Endothelial cell of umbilical vein (primary cell): ENCODE results near the gene CFAP45. TPM values are rescaled to one million over a fixed set of nuclear protein-coding genes. Genes with fewer than 3 reads are reported as not detected.

Source experiments
- BruUV-seq: library from RNA; stranded (reverse); fragments of 400-500 nt; replicated peaks from 2 replicates; lab custom pipeline; 2021; lab: Mats Ljungman, UMichigan
- CTCF ChIA-PET: fragments of 300-600, 350-600 bp; sonication (Branson Sonifier 250); formaldehyde crosslinking; loops from one replicate; lab custom pipeline; 2021; ENCODE audit warnings: antibody characterized with exemption, inconsistent platforms; lab: Charles Lee
- POLR2A ChIA-PET: fragments of 300-600, 350-600 bp; sonication (Branson Sonifier 250); formaldehyde crosslinking; loops from one replicate; lab custom pipeline; 2021; ENCODE audit warnings: antibody characterized with exemption, inconsistent platforms; lab: Charles Lee
- DNase-seq: peaks from one replicate; pipeline ENCODE4 v3.0.0-alpha.2; 2011; ENCODE audit warnings: low read depth, low spot score
- FAIRE-seq: peaks from 2 replicates; lab custom pipeline; 2011; peaks lifted over from hg19 to GRCh38; lab: Jason Lieb, UNC
- H2AFZ ChIP-seq: 2 replicates; pipeline ENCODE4 v1.6.0; 2012; ENCODE audit warnings: low read depth, low read length, control low read depth, inconsistent platforms
- H3K27ac ChIP-seq: 2 replicates; pipeline ENCODE4 v1.5.1; 2011; ENCODE audit warnings: low read depth, mild to moderate bottlenecking, control low read depth, low read length, moderate library complexity; ENCODE audit not compliant: insufficient read depth
- H3K27me3 ChIP-seq, 2 experiments: 2 replicates each; pipeline versions ENCODE4 v1.6.0 to v1.6.1; 2011; ENCODE audit warnings: low read length in 2 of 2, mixed read lengths in 1 of 2; ENCODE audit not compliant: control insufficient read depth in 2 of 2, insufficient read depth in 2 of 2
- H3K36me3 ChIP-seq, 2 experiments: 2 replicates in 1 of 2; 3 replicates in 1 of 2; pipeline ENCODE4 v1.5.1; 2011; ENCODE audit warnings: low read length in 2 of 2, mild to moderate bottlenecking in 1 of 2, moderate library complexity in 1 of 2; ENCODE audit not compliant: control insufficient read depth in 2 of 2, insufficient read depth in 2 of 2; ENCODE audit errors: extremely low read depth in 1 of 2
- H3K4me1 ChIP-seq: 3 replicates; pipeline ENCODE4 v1.5.1; 2011; ENCODE audit warnings: mild to moderate bottlenecking, low read length; ENCODE audit not compliant: control insufficient read depth, insufficient read depth; ENCODE audit errors: extremely low read depth
- H3K4me2 ChIP-seq: 2 replicates; pipeline ENCODE4 v1.6.1; 2011; ENCODE audit warnings: low read length, control low read depth, mixed read lengths; ENCODE audit not compliant: insufficient read depth
- H3K4me3 ChIP-seq, 3 experiments: fragments of 200-600 bp in 1 of 3; sonication (generic), shearing (Covaris generic) in 1 of 3; replicated peaks in 1 of 3; 2 replicates each; pipeline ENCODE4 v1.5.1; 2011 to 2016; ENCODE audit warnings: control low read depth in 3 of 3, low read length in 3 of 3, mild to moderate bottlenecking in 2 of 3, inconsistent platforms in 1 of 3, low read depth in 1 of 3, moderate library complexity in 1 of 3; ENCODE audit not compliant: insufficient read depth in 1 of 3
- H3K79me2 ChIP-seq: 2 replicates; pipeline ENCODE4 v1.6.0; 2012; ENCODE audit warnings: low read length, inconsistent platforms; ENCODE audit not compliant: control insufficient read depth, insufficient read depth
- H3K9ac ChIP-seq: replicated peaks from 2 replicates; pipeline ENCODE3; 2011; ENCODE audit warnings: low read length, control low read depth; ENCODE audit not compliant: insufficient read depth; ENCODE audit errors: extremely low read depth
- H3K9me1 ChIP-seq: replicated peaks from 3 replicates; pipeline ENCODE4 v1.6.0; 2011; ENCODE audit warnings: mild to moderate bottlenecking, low read length; ENCODE audit not compliant: control insufficient read depth, insufficient read depth; ENCODE audit errors: extremely low read depth
- H3K9me3 ChIP-seq: replicated peaks from 2 replicates; pipeline ENCODE4 v1.5.1; 2012; ENCODE audit warnings: low read length, inconsistent platforms; ENCODE audit not compliant: control insufficient read depth, insufficient read depth
- H4K20me1 ChIP-seq: replicated peaks from 2 replicates; pipeline ENCODE3; 2011; ENCODE audit warnings: mild to moderate bottlenecking, low read length; ENCODE audit not compliant: control insufficient read depth, insufficient read depth; ENCODE audit errors: extremely low read depth
- CTCF ChIP-seq, 2 donors: IDR thresholded peaks; 1 replicate in 1 of 2; 2 replicates in 1 of 2; pipeline ENCODE4 v1.5.1; 2011; ENCODE audit warnings: low read length in 2 of 2, mild to moderate bottlenecking in 2 of 2, moderate library complexity in 2 of 2, control low read depth in 1 of 2, inconsistent platforms in 1 of 2, low read depth in 1 of 2; ENCODE audit not compliant: insufficient read depth in 1 of 2; ENCODE audit errors: extremely low read depth in 1 of 2
- EZH2 ChIP-seq: IDR thresholded peaks from 2 replicates; pipeline ENCODE4 v1.6.1; 2012; ENCODE audit warnings: borderline replicate concordance, low read depth, mild to moderate bottlenecking, moderate library complexity, low read length, inconsistent platforms; ENCODE audit not compliant: severe bottlenecking
- FOS ChIP-seq: IDR thresholded peaks from 2 replicates; pipeline ENCODE4 v1.6.1; 2011; ENCODE audit warnings: mild to moderate bottlenecking, low read length, moderate library complexity, borderline replicate concordance; ENCODE audit not compliant: insufficient read depth
- GATA2 ChIP-seq: IDR thresholded peaks from 2 replicates; pipeline ENCODE4 v1.7.0; 2011; ENCODE audit warnings: low read depth, mild to moderate bottlenecking, moderate library complexity, mixed read lengths, low read length; ENCODE audit not compliant: insufficient read length, insufficient read depth
- JUN ChIP-seq: IDR thresholded peaks from 2 replicates; pipeline ENCODE4 v1.6.1; 2011; ENCODE audit warnings: borderline replicate concordance, low read depth; ENCODE audit not compliant: insufficient read length, insufficient read depth
- MYC ChIP-seq: IDR thresholded peaks from one replicate; pipeline ENCODE4 v1.6.1; 2011; ENCODE audit warnings: mild to moderate bottlenecking, low read depth, low read length
- POLR2A ChIP-seq: IDR thresholded peaks from 2 replicates; pipeline ENCODE4 v1.6.1; 2012; ENCODE audit warnings: low read depth, mild to moderate bottlenecking, control low read depth, low read length
- POLR2AphosphoS5 ChIP-seq: IDR thresholded peaks from 2 replicates; pipeline ENCODE4 v1.6.1; 2012; ENCODE audit warnings: low read depth, mild to moderate bottlenecking, control low read depth, low read length, moderate library complexity; ENCODE audit not compliant: insufficient read depth
- dilution Hi-C: fragments of 300-500 bp; cut with MboI; formaldehyde crosslinking; loops from one replicate; pipeline ENCODE4 v1.15.0; 2019; ENCODE audit warnings: low sequenced_read_pairs; ENCODE audit not compliant: extremely low pct_ligation_motif_present
- intact Hi-C: fragments of 100-400 bp; cut with micrococcal nuclease; formaldehyde crosslinking; loops from one replicate; pipeline ENCODE4 v1.10.0; 2022
- polyA plus RNA-seq, 4 experiments: library from polyadenylated mRNA; depleted of rRNA in 3 of 4; stranded (reverse) in 3 of 4; unstranded in 1 of 4; fragments of >200 nt; gene quantifications; 2 replicates each; pipeline versions ENCODE4 v1.2.1 to v1.2.3, GENCODE V29; 2011 to 2012; ENCODE audit warnings: missing spikeins in 1 of 4
- total RNA-seq: library from RNA; stranded (reverse); gene quantifications from 2 replicates; pipeline ENCODE4 v1.2.3, GENCODE V29; 2021
- TF ChIP-seq, protein P1 (sequence below): IDR thresholded peaks from 2 replicates; pipeline ENCODE4 v1.6.1; 2011; ENCODE audit not compliant: insufficient read depth, insufficient read length

Gene CFAP45
- total and polyA plus RNA-seq, 2 donors (not counting 3 experiments of a cell fraction or from before 2014, with no cell fraction given), result 0.25 to 2.5 TPM

DNA sequence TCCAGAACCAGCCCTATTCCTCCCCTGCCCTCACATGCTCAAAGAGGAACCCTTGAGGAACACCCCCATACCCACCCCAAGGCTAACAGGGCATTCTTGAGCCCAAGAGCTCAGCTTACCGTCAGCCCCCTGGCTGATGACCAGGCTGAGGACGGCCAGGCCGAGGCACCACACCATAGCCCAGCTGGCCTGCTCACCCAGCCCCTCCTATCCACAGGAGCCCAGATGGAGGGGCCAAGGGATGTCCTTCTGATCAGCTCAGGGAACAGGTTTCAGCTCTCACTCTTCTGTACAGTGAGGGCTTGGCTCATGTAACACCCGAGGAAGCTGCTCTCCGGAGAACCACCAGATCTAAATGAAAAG lies 43.3 kb upstream of the CFAP45 start:
- DNase-seq (no peak), FAIRE-seq (no peak)
- no TSS peak for BruUV-seq
- no peak overlapping the region for H2AFZ ChIP-seq
- no peak overlapping the region for H3K4me3 ChIP-seq
- POLR2A ChIA-PET, result no interaction called here
- CTCF ChIA-PET, result interaction anchor here (1.7 to 13.3 kb wide), 2 partner anchors 62 to 144 kb away, joined by 7 to 169 read pairs; no protein-coding TSS in a partner anchor
- dilution Hi-C loops, result no loop called here
- H3K4me2 ChIP-seq, result no peak overlapping the region
- no peaks in the 10 kb centered on the region for H3K36me3 ChIP-seq
- H3K79me2 ChIP-seq, result no peaks in the 10 kb centered on the region
- H3K4me1 ChIP-seq, result peaks cover 5% of the 10 kb centered on the region
- no peaks in the 10 kb centered on the region for H3K9me1 ChIP-seq
- H4K20me1 ChIP-seq, result no peaks in the 10 kb centered on the region
- no peak overlapping the region for H3K9ac ChIP-seq
- H3K27ac ChIP-seq, result no peak overlapping the region
- TF ChIP-seq JUN (no peak), GATA2 (no peak), CTCF (IDR thresholded peaks at IDR 0.05; ENCODE audit: extremely low read depth in 1 of 2, insufficient read depth in 1 of 2, low read depth in 1 of 2, low read length in 2 of 2) (no peak), FOS (no peak), EZH2 (no peak), POLR2A (no peak), MYC (no peak), POLR2AphosphoS5 (no peak)
- TF ChIP-seq, protein P1, sequence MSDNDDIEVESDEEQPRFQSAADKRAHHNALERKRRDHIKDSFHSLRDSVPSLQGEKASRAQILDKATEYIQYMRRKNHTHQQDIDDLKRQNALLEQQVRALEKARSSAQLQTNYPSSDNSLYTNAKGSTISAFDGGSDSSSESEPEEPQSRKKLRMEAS, result no peak
- H3K27me3 ChIP-seq, result peaks cover 23 to 32% of the 10 kb centered on the region in 2 experiments
- intact Hi-C loops, result no loop called here
- no peaks in the 10 kb centered on the region for H3K9me3 ChIP-seq
